Hepatocyte (in vitro differentiated cells): ENCODE data around the gene RFTN1.

Source experiments
- EZH2phosphoT487 ChIP-seq: fragments of 200-600 bp; sonication (generic); IDR thresholded peaks from one replicate; pipeline ENCODE4 v1.6.1; 2018; ENCODE audit warnings: antibody characterized with exemption, mild to moderate bottlenecking, low read depth, moderate library complexity; ENCODE audit not compliant: unreplicated experiment, severe bottlenecking
- TF ChIP-seq, protein P1 (sequence below): fragments of 200-600 bp; sonication (generic); IDR thresholded peaks from 2 replicates; pipeline ENCODE4 v1.5.1; 2016; ENCODE audit warnings: antibody characterized with exemption, mild to moderate bottlenecking; ENCODE audit not compliant: poor library complexity

DNA sequence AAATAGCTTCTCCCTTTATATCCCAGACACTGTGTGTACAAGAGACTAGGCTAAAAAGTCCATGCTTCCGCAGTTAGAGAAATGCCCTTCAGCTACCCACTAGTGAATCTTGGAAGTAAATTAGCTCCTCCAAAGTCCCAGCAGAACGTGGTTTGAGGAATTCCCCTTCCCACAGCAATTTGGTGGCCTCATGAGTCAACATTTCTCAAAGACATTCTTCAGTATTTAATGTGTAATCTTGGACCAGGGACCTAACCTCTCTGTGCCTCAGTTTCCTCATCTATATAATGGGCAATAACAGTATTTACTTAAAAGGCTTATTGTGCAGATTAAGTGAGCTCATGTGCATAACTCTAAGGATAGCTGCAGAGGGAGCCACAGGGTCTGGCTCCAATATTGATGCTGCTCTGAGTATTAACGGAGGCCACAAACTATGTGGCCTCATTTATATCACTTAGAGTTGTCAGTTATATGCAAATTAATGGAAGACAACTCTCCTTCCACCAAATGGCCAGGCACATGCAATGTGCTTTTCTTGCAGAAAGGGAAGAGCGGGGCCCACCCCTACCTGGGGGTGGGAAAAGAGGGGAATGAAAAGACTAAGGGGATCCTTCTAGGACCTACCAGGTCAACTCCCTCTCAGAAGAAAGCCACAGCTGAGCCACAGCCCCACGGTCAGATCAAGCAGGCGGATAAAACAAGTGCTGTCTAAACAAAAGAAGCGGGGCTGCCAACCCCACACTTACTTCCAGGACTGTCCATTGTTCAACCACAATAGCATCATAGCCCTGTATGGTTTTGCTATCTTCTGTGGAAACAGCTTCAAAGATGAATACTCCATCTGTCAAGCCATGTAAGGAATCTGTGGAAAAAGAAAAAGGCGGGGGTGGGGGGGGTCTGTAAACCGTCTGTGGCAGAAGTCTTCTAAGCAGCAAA, 156.0 kb downstream of the RFTN1 start:
- no peak for TF ChIP-seq EZH2phosphoT487
- TF ChIP-seq, protein P1, sequence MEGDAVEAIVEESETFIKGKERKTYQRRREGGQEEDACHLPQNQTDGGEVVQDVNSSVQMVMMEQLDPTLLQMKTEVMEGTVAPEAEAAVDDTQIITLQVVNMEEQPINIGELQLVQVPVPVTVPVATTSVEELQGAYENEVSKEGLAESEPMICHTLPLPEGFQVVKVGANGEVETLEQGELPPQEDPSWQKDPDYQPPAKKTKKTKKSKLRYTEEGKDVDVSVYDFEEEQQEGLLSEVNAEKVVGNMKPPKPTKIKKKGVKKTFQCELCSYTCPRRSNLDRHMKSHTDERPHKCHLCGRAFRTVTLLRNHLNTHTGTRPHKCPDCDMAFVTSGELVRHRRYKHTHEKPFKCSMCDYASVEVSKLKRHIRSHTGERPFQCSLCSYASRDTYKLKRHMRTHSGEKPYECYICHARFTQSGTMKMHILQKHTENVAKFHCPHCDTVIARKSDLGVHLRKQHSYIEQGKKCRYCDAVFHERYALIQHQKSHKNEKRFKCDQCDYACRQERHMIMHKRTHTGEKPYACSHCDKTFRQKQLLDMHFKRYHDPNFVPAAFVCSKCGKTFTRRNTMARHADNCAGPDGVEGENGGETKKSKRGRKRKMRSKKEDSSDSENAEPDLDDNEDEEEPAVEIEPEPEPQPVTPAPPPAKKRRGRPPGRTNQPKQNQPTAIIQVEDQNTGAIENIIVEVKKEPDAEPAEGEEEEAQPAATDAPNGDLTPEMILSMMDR = no peak
